Suprapubic skin (tissue), 4 donors: ENCODE data around the gene INSR.

Source experiments
- POLR2A ChIP-seq, 2 donors: fragments of 450-650 bp; IDR thresholded peaks; one replicate each; pipeline ENCODE4 v1.6.1; 2017; ENCODE audit warnings: antibody characterized with exemption in 2 of 2, mild to moderate bottlenecking in 2 of 2, moderate library complexity in 2 of 2
- POLR2AphosphoS5 ChIP-seq, 3 donors: sonication (generic); formaldehyde crosslinking; IDR thresholded peaks; one replicate each; pipeline ENCODE4 v1.6.1; 2017; ENCODE audit warnings: antibody characterized with exemption in 3 of 3
- TF ChIP-seq, protein P1 (sequence below), 2 donors: fragments of 200-600 bp in 1 of 2; fragments of 450-650 bp in 1 of 2; sonication (generic) in 1 of 2; IDR thresholded peaks; one replicate each; pipeline ENCODE4 v1.5.1; 2016 to 2019; ENCODE audit warnings: antibody characterized with exemption in 2 of 2, mild to moderate bottlenecking in 1 of 2, moderate library complexity in 1 of 2

DNA sequence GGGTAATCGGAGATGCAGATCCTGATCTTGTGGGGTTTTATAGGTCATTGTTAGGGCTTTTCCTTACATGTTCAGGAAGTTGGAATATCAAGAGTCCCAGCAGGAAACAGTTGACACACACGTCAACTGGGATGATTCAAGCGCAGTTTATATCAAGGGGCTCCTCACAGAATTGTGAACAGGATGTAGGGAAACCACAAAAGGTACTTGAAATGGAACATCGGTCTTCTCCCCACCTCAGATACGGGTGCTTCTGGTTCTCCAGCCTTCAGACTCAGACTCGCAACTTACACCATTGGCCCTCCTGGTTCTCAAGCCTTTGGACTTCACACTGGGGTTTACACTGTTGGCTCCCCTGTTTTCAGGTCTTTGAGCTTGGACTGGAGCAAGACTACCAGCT lies 205.2 kb downstream of the INSR start:
- TF ChIP-seq POLR2AphosphoS5 (IDR thresholded peaks at IDR 0.05) (no peak), POLR2A (IDR thresholded peaks at IDR 0.05) (no peak)
- TF ChIP-seq, protein P1, sequence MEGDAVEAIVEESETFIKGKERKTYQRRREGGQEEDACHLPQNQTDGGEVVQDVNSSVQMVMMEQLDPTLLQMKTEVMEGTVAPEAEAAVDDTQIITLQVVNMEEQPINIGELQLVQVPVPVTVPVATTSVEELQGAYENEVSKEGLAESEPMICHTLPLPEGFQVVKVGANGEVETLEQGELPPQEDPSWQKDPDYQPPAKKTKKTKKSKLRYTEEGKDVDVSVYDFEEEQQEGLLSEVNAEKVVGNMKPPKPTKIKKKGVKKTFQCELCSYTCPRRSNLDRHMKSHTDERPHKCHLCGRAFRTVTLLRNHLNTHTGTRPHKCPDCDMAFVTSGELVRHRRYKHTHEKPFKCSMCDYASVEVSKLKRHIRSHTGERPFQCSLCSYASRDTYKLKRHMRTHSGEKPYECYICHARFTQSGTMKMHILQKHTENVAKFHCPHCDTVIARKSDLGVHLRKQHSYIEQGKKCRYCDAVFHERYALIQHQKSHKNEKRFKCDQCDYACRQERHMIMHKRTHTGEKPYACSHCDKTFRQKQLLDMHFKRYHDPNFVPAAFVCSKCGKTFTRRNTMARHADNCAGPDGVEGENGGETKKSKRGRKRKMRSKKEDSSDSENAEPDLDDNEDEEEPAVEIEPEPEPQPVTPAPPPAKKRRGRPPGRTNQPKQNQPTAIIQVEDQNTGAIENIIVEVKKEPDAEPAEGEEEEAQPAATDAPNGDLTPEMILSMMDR (IDR thresholded peaks at IDR 0.05) = no peak
